Measurements from ENCODE around the gene DIP2B.

The DIP2B gene

DNA sequence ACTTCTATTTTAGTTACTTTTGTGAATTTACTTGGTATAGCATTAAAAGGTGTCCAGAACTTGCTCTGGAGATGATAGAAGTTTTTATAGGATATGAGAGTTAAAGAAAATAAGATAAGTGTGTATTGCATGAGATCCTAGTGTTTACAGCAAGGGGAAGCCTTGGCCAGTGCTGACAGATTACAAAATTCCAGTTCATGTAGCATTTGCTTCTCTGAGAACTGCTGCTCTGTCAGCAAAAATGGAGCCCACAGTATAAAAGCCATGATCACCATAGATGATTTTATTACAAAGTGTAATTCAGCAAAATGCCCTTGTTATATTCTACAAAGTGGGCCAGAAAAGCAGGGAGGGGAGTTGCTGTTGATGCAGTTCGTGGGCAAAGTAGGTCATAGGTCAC is 219.1 kb downstream of the DIP2B start:
- in situ Hi-C loops (cut with MboI; ENCODE audit: low sequenced_read_pairs), result no loop called here

DNA sequence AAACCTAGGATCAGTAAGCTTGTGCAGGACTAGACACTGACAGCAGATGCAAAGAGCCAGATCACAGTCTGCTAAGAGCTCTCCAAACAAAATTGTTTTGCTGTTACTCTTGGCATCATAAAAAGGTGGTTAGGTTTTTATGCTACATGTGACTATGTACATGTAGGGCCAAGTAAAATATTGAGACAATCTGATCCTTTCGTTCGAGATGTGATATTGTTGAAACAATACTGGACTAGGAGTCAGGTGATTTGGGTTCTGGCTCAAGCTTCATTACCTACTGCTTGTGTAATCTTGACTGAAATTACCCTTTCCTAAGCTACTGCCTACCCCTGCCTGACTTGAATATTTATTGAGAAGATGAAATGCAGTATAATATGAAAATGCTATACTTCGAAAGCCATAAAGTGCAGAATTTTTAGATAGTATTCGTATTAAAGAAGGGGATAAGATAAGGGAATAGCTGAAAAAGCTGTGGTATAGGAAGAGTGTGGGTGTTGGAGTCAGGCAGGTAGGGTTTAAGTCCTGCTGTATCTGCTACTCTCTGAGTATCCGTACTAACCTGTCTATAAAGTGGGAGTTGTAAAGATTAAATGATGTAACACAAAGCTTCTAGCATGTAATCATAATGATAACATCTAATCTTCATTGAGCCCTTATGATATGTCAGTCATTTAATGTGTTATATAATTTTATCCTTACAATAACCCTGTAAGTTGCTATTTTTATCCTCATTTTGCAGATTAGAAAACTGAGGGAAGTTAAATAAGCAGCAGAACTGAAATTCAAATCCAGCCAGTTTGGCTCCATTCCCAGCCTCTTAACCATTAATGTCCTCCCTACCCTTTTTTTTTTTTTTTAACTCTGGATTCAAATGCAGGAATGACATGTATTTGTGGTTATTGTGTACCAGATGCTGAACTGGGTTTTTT is 220.5 kb downstream of the DIP2B start:
- in situ Hi-C loops (cut with MboI; ENCODE audit: low sequenced_read_pairs), result no loop called here

DNA sequence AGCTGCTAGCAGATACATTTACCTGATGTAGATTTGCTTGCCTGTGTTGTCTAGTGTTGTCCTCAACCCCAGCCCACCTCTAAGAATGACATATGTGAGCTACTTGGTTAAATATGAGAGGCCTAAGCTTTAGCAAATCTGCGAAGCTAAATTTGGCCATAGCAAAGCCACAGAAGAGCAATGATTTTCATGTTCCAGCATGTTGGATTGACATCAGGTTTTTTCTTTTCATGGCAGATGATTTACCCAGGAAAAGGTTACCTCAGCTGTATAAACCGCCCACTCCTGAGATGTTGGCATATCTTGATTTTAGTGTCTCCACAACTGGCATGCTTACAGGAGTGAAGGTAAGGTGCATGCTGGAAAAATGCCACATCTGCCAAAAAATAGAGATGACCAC is 222.7 kb downstream of the DIP2B start:
- in situ Hi-C loops (cut with MboI; ENCODE audit: low sequenced_read_pairs), result no loop called here

DNA sequence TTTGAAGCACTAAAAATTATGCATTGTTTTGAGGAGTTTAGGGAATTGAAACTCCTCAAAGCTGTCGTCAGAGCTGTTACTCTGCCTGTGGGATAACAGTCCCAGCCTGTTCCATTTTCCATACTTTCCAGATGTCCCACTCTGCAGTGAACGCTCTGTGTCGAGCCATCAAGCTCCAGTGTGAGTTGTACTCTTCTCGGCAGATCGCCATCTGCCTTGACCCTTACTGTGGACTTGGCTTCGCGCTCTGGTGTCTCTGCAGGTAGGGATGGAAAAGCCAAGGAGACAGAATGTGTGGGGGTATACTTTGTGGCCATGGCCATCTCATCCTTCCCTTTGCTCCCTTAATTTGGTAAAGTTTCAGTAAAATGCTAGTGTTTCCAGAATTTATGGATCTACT is 223.6 kb downstream of the DIP2B start:
- in situ Hi-C loops (cut with MboI; ENCODE audit: low sequenced_read_pairs), result no loop called here

DNA sequence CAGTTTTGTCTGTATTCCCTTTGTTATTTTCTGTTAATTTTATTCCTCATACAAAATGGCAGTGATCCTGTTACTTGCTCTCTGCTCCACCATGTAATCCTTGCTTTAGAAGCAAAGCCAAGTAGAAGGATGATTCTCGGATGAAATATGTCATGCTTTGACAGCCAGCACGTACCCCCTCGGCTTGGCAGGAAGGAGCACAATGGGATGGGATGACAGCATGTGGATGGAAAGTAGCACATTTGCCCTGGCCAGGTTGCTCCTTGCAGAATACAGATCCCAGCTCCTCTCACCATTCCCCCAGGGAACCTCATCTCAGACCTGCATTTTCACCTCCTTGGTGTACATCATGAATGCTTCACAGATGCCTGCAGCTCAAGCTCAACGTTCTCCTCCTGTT is 224.1 kb downstream of the DIP2B start:
- in situ Hi-C loops (cut with MboI; ENCODE audit: low sequenced_read_pairs), result no loop called here

DNA sequence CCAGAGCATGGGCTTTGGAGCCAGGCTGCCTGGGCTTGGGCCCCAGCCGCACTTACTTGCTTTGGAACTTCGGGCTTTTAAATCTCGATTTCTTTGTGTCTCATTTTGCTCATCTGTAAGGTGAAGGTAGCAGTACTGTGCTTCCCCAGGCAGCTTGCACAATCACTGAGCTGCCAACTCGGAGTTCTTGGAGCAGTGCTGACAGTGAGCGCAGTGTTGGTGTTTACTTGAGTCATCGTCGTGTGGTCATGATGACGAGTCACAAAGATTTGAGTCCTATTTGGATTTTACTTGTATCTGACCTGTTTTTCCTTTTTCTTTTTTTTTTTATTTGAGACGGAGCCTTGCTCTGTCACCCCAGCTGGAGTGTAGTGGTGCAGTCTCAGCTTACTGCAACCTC is 227.8 kb downstream of the DIP2B start:
- in situ Hi-C loops (cut with MboI; ENCODE audit: low sequenced_read_pairs), result no loop called here

DNA sequence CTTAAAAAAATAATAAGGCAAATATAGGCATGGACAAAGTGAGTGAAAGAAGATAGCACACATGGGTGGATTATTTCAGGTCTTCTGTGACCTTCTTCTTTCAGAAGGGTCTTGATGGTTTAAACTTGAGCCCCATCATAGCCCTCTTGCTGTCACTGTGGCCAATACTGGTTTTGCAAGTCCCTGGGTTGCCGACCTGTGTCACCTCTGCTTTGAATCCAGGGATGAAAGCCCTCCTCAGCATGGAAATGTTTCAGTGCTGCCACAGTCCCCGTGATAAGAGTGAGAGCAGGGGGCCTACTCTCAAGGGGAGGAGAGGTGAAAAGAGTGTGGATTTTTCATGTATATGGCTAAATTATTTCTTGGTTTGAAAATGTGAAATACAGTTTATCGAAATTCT is 228.9 kb downstream of the DIP2B start:
- in situ Hi-C loops (cut with MboI; ENCODE audit: low sequenced_read_pairs), result no loop called here

DNA sequence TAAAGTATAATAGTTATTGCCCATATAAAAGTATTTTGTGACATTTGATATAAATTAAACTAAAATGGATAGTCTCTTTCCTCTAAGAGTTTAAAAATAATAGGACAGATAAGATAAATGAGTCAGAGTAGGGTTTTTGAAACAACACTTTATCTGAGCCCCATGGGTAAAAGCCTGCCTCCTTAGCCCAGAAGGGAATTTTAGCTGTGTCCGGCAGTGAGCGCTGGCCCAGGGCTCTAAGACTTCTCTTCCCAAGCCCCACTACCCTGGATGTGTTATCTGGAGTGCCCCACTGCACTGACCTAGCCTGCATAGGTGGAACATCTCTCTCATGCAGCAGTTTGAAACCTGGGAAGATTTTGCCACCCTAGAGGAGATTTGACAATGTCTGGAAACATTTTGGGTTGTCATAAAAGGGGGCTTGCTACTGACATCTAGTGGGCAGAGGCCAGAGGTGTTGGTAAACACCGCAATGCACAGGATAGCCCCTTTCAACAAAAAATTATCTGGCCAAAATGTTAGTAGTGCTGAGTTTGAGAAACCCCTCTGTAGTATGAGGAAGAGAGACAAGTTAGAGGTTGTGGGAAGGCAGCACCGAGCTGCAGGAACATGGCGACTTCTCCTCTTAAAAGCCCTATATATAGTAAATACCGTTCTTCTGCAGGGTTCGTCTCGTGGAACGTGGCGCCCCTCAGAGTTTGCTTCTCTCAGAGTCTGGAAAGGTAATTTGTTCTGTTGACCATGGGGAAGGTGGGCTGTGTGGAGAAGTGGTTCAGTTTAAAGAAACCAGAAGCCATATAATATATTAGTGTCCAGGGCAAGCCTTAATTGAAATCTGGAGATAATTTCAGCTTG is 229.9 kb downstream of the DIP2B start:
- in situ Hi-C loops (cut with MboI; ENCODE audit: low sequenced_read_pairs), result no loop called here

DNA sequence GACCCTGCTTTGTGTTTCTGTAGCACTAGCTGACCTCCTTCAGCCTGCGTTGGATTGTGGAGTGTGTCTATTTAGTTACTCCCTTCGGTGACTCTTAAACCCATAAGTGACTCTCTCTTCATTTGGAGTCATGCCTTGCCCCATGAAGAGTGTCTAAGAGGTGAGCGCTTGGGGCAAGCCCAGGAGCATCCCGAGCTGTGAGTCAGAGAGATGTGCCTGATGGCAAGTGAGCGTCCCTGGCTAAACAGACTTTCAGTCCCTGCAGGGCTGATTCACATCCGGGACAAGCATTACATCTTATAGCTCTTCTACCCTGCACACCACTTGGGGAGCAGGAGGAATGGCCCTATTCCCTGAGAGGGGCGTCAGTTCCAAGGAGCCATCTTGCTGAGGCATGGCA is 234.8 kb downstream of the DIP2B start:
- in situ Hi-C loops (cut with MboI; ENCODE audit: low sequenced_read_pairs), result no loop called here

DNA sequence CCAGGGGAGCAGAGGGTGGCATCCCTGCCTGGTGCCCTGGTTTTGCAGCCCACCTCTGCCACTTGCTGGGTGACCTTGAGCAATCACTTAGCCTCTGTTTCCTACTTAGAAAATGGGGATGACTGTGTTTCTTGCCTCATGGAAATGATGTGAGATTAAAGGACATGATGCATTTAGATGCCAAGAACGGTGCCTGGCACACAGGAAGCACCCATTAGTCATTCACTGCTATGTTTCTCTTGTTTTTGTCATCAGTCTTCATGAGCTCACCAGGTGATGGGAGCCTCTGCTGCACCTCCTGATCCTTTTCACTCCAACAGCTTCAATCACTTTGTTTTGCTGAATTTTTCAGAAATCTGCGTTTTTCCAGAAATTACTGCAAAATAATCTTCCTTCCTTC is 235.5 kb downstream of the DIP2B start:
- in situ Hi-C loops (cut with MboI; ENCODE audit: low sequenced_read_pairs), result no loop called here

DNA sequence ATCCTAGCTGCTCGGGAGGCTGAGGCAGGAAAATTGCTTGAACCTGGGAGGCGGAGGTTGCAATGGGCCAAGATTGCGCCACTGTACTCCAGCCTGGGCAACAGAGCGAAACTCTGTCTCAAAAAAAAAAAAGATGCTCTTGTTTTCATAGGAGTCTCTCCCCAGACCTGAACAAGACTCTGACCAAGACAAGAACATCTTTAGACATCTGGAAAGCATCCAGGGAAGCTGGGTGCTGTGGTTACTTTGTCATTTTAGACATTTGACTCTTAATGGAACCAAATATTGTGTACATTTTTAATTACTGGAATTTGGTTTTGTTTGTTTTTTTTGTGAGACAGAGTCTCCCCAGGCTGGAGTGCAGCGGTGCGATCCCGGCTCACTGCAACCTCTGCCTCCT is 238.0 kb downstream of the DIP2B start:
- in situ Hi-C loops (cut with MboI; ENCODE audit: low sequenced_read_pairs), result no loop called here

DNA sequence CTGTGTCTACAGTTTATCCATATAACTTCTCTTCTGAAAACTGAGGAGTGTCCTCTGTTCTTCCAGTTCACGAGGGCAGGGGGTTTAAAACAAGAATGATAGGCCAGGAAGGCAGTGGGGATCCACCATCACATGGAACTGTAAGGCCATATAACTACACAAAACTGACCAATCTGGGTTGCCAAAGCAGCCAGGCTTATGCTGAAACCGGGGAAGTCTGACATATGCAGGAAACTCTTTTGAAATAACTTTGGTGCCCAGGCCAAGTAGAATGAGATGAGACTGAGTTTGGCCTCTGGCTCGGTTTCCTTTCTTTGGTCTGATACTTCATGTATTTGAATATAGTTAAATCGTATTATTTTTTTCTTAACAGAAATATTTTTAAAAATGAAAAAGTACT is 241.1 kb downstream of the DIP2B start:
- in situ Hi-C loops (cut with MboI; ENCODE audit: low sequenced_read_pairs), result no loop called here

DNA sequence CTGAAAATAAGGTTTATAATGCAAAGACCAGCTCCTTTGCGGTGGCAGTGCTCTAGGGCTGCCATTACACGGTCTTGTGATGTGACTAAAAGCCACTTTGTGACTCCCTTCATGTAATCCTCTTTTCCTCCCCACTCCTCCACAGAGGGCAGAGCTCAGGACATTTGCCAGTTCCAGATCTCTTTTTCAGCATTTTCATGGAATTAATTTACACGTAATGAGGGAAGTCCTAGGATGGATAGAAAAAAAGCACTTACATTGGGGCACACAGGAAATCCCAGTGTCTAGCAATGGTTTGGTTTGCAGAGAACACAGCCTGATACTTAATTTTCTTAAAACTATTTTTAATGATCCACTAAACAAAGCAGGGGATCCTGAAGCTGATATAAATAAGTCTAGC is 241.6 kb downstream of the DIP2B start:
- in situ Hi-C loops (cut with MboI; ENCODE audit: low sequenced_read_pairs), result no loop called here

DNA sequence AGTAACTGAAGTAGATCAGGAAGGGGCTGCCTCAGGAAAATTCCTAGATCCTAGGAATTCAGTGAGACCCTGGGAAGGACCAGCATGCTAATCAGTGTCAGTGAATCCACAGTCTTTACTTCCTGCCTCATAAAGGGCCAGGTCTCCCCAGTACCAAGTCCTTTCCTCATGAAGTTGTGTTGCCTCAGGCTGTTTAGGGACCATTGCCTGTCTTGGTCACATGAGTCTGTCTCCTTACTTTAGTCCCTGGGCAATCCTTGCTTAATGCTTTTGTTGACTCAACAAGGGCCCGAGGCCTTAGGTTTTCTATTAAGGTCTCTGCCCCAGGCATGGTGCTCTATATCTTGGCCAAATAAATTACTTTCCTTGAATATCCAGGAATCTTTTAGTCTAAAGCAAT is 243.0 kb downstream of the DIP2B start:
- in situ Hi-C loops (cut with MboI; ENCODE audit: low sequenced_read_pairs), result no loop called here

DNA sequence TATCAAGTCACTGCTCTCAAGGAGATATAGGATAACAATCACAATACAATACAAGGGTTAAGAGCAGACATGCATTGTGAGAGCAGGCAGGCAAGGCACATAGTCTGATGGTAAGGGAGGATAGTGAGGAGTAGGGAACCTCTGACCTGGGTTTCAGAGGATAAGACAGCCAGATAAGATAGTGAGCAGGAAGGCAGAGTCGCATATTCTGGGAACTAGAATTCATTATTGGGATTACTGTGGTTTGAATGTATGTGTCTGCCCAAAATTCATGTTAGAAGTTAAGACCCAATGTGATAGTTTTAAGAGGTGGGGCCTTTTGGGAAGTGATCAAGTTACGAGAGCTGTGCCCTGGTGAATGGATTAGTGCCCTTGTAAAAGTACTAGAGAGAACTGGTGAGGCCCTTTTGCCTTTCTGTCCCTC is 244.7 kb downstream of the DIP2B start:
- in situ Hi-C loops (cut with MboI; ENCODE audit: low sequenced_read_pairs), result no loop called here

DNA sequence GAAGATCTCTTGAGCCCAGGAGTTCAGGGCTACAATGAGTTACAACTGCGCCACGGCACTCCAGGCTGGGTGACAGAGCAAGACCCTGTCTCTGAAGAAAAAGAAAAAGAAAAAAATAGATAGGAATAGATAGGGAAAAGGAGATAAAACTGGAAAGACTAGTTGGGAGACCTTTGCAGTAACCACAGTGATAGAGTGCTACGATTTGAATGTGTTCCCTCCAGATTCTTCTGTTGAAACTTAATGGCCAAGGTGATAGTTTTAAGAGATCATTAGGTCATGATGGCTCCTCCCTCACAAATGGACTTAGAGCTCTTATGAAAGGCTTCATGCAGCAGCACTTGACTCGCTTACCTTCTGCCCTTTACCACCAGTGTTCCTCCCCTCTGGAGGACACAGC is 245.6 kb downstream of the DIP2B start:
- in situ Hi-C loops (cut with MboI; ENCODE audit: low sequenced_read_pairs), result no loop called here

DNA sequence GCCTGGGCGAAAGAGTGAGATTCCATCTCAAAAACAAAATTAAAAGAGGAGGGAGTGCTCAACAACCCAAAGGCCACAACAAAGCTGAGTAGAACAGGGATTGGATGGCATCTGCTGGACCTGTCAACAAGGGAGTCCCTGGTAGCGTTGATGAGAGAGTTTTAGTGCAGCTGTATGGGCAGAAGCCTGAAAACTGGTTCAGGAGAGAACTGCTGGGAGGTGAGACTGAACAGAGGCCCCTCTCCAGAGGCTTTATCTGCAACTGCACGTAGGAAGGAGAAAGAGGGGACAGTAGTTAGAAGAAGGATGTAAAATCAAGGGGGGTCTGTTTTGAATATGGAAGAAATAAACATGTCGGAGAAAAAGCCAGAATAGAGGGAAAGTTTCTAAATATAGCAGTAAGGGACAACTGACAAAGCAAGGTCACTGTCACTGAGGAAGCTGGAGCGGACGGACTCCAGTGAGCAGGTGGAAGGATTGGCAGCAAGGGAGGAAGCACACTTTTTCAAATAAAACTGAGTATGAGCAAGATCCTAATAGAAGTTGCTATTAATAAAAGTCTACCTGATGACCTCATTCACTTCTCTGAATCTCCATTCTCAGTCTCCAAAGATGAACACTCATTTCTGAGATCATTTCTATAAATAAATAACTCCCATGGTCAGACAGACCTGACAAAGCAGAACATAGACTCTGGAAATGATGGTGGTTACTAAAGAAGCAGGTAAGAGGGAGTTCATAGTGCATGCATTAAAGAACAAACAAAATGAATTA is 247.3 kb downstream of the DIP2B start:
- in situ Hi-C loops (cut with MboI; ENCODE audit: low sequenced_read_pairs), result no loop called here

DNA sequence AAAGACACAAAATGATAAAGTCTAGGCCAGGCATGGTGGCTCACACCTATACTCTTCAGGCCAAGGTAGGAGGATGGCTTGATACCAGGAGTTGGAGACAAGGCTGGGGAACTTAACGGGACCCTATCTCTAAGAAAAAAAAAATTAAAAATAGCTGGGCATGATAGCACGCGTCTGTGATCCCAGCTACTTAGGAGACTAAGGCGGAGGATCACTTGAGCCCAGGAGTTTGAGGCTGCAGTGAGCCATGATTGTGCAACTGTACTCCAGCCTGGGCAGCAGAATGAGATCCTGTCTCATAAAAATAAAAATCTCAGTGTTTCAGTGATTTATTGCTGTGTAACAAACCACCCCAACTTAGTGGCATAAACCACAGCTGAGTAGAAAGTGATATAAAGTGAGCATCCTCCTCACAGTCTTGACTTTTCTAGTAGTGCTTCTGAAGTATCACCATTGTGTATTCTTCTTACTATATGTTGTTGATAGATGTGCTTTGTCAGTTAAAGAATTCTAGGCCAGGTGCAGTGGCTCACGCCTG is 248.5 kb downstream of the DIP2B start:
- in situ Hi-C loops (cut with MboI; ENCODE audit: low sequenced_read_pairs), result no loop called here

DNA sequence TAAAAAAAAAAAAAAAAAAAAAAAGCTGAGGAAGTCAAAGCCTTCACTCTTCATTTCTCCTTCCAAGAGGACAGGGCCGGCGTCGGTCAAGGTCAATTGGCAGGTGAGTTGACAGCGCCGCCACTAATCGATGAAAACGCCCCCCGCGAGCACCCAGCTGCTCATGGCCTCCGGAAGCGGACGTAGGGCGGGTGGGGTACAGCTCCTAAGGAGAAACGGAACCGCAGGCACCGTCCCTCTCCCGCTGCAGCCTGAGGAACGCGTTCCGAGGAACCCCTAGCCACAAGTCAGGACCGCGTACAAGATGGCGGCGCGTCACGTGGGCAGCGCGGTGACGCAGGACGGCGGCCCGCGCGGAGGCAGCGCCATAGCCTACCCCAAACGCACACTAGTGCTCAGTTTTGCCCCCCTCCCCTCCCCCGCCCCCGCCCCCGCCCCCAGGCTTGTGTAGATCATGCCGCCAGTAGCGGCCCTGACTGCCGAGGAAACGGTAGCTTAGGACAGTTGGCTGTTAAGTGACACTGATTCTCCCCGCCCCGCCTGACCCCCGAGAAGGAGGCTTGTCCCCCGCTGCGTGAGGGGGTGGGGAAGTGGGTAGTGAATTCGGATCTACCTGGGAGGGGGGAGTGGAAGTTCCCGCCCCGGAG is 259.0 kb downstream of the DIP2B start, which contains the start of gene ATF1:
Gene ATF1 (plus strand): TSS at position 463 of the 647 bp plus-strand sequence. CDS start 16,045 bp downstream, outside the sequence.
- in situ Hi-C loops (cut with MboI; ENCODE audit: low sequenced_read_pairs), result no loop called here
